ENCODE results near the gene CEACAM3. TPM values are rescaled to one million over a fixed set of nuclear protein-coding genes. Genes with fewer than 3 reads are reported as not detected.

The CEACAM3 gene
- total RNA-seq, 4 donors from 2014 or later = 0.82 to 2.2 (median 1.6) TPM; not detected in 1

DNA sequence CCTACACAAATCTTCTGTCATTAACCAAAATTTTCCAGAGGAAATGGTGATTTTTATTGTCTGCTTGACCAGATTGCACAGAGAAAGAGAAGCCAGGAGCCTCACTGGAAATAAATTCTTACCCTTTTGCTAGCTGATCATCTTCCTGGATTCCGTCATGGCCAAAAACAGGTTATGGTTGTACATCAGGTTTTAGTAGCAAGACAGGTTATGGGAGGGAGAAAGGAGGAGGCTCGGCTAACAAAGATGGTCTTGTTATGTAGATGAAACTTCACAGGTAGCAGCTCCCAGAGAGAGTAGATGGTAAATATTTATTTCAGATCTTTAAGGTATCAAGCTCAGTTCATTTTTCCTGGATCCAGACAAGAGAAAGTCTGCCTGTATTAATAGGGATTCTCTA is 19.7 kb upstream of the CEACAM3 start:
- Histone ChIP-seq H3K27ac (peak overlapping the region in 3 of 4 donors; percentile 80 to 85 (median 81)), H3K36me3 (no peaks in the 10 kb centered on the region), H3K9me3 (no peaks in the 10 kb centered on the region), H3K4me1 (peaks cover 0 to 44% (median 22%) of the 10 kb centered on the region in 4 donors), H3K27me3 (no peaks in the 10 kb centered on the region), H3K4me3 (no peak overlapping the region)
- intact Hi-C loops (cut with DNase I; ENCODE audit: low total_unique reads) (no loop called here), in situ Hi-C loops (cut with MboI; ENCODE audit: low pct_ligation_motif_present in 1 of 4, low pct_unique_long_range_greater_than_20kb in 1 of 4, low sequenced_read_pairs in 3 of 4) (no loop called here)
- TF ChIP-seq, protein P1, sequence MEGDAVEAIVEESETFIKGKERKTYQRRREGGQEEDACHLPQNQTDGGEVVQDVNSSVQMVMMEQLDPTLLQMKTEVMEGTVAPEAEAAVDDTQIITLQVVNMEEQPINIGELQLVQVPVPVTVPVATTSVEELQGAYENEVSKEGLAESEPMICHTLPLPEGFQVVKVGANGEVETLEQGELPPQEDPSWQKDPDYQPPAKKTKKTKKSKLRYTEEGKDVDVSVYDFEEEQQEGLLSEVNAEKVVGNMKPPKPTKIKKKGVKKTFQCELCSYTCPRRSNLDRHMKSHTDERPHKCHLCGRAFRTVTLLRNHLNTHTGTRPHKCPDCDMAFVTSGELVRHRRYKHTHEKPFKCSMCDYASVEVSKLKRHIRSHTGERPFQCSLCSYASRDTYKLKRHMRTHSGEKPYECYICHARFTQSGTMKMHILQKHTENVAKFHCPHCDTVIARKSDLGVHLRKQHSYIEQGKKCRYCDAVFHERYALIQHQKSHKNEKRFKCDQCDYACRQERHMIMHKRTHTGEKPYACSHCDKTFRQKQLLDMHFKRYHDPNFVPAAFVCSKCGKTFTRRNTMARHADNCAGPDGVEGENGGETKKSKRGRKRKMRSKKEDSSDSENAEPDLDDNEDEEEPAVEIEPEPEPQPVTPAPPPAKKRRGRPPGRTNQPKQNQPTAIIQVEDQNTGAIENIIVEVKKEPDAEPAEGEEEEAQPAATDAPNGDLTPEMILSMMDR (IDR thresholded peaks at IDR 0.05) = no peak
- TF ChIP-seq POLR2A (IDR thresholded peaks at IDR 0.05) = no peak
- WGBS, 2 donors (ENCODE audit: low coverage in 1 of 2) = 20 to 51% methylated on average over 1 to 2 of the region's 2 CpGs
- no peak for DNase-seq

DNA sequence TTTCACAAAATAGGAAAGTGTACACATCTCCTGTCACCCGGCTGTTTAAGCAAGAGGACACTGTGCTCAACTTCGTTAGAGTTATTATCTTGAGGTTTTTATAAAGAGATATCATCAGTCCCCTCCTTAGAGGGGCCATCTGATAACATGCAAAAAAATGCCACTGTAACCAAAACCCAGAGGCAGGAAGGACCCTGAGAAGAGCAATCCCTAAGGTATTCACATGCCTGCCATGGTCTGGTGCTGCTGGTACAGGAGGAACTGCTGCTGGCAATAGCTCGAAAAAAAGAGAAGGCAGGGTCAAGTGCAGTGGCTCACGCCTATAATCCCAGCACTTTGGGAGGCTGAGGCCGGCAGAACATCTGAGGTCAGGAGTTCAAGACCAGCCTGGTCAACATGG is 12.8 kb upstream of the CEACAM3 start:
- Histone ChIP-seq H3K9me3 (no peaks in the 10 kb centered on the region), H3K4me1 (peaks cover 6 to 20% (median 14%) of the 10 kb centered on the region in 4 donors), H3K27ac (peak overlapping the region; percentile 35 to 66 (median 61)), H3K4me3 (no peak overlapping the region), H3K36me3 (no peaks in the 10 kb centered on the region), H3K27me3 (peaks cover 22% of the 10 kb centered on the region)
- no peak for DNase-seq
- 49 to 50% methylated on average over 5 of the region's 5 CpGs for WGBS, 2 donors (ENCODE audit: low coverage in 1 of 2)
- intact Hi-C loops (cut with DNase I; ENCODE audit: low total_unique reads) (no loop called here), in situ Hi-C loops (cut with MboI; ENCODE audit: low pct_ligation_motif_present in 1 of 4, low pct_unique_long_range_greater_than_20kb in 1 of 4, low sequenced_read_pairs in 3 of 4) (no loop called here)
- TF ChIP-seq EP300 (IDR thresholded peaks at IDR 0.05; ENCODE audit: low read depth) (no peak), POLR2A (IDR thresholded peaks at IDR 0.05) (no peak), POLR2AphosphoS5 (IDR thresholded peaks at IDR 0.05) (no peak)
- TF ChIP-seq, protein P1 (IDR thresholded peaks at IDR 0.05) = no peak

DNA sequence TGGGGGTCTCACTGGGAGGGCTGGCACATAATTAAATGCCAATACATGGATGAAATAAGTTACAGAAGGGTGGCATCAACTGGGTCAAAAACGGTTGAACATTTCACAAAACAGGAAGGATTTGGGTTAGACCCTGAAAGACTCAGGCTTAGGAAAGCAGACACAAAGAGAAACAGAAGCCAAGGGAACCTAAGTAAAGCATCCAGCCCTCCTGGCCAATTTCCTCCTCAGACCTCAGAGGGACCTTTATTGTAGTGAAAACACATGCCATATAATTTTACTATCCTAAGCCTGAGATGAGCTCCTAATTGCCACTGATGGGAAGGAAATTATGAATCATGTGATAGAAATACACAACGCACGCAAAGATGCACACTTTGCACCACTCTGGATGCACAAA is 12.1 kb upstream of the CEACAM3 start:
- H3K4me3 ChIP-seq = no peak overlapping the region
- peaks cover 6 to 20% (median 14%) of the 10 kb centered on the region in 4 donors for H3K4me1 ChIP-seq
- peak overlapping the region; percentile 35 to 66 (median 61) for H3K27ac ChIP-seq
- DNase-seq = peak; percentile 27
- H3K27me3 ChIP-seq = peaks cover 22% of the 10 kb centered on the region
- in situ Hi-C loops (cut with MboI; ENCODE audit: low pct_ligation_motif_present in 1 of 4, low pct_unique_long_range_greater_than_20kb in 1 of 4, low sequenced_read_pairs in 3 of 4) (no loop called here), intact Hi-C loops (cut with DNase I; ENCODE audit: low total_unique reads) (no loop called here)
- no peaks in the 10 kb centered on the region for H3K9me3 ChIP-seq
- TF ChIP-seq EP300 (IDR thresholded peaks at IDR 0.05; ENCODE audit: low read depth) (no peak), POLR2AphosphoS5 (IDR thresholded peaks at IDR 0.05) (peak in 1 of 3 donors; percentile 33)
- 21 to 27% methylated on average over 3 of the region's 3 CpGs for WGBS, 2 donors (ENCODE audit: low coverage in 1 of 2)
- H3K36me3 ChIP-seq = no peaks in the 10 kb centered on the region

DNA sequence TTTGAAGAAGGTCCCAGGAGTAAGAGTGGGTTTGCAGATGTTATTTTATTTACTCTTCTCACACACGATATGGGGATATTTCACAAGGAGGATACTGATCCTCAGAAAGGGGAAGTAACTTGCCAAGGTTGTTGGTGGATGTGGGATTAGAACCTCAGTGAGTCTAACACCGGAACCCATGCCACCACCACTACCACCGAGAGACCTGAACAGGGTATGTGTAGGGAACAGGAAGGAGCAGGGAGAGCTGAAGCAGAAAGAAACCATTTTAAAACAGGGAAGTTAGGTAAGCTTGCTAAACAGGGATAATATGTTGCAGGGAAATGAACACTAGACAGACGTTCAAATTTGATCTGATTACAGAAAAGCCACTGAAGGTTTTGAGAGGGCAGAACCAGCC is 11.6 kb upstream of the CEACAM3 start:
- peaks cover 6 to 20% (median 14%) of the 10 kb centered on the region in 4 donors for H3K4me1 ChIP-seq
- TF ChIP-seq POLR2A (IDR thresholded peaks at IDR 0.05) (no peak), POLR2AphosphoS5 (IDR thresholded peaks at IDR 0.05) (no peak), EP300 (IDR thresholded peaks at IDR 0.05; ENCODE audit: low read depth) (no peak)
- TF ChIP-seq, protein P1 (IDR thresholded peaks at IDR 0.05) = no peak
- no peak for DNase-seq
- in situ Hi-C loops (cut with MboI; ENCODE audit: low pct_ligation_motif_present in 1 of 4, low pct_unique_long_range_greater_than_20kb in 1 of 4, low sequenced_read_pairs in 3 of 4) = no loop called here
- no peaks in the 10 kb centered on the region for H3K9me3 ChIP-seq
- no peaks in the 10 kb centered on the region for H3K36me3 ChIP-seq
- H3K27ac ChIP-seq = peak overlapping the region; percentile 35 to 66 (median 58)
- H3K27me3 ChIP-seq = peaks cover 22% of the 10 kb centered on the region
- intact Hi-C loops (cut with DNase I; ENCODE audit: low total_unique reads) = no loop called here
- H3K4me3 ChIP-seq = no peak overlapping the region
- WGBS, 2 donors (ENCODE audit: low coverage in 1 of 2) = 31 to 40% methylated on average over 2 to 4 of the region's 4 CpGs

DNA sequence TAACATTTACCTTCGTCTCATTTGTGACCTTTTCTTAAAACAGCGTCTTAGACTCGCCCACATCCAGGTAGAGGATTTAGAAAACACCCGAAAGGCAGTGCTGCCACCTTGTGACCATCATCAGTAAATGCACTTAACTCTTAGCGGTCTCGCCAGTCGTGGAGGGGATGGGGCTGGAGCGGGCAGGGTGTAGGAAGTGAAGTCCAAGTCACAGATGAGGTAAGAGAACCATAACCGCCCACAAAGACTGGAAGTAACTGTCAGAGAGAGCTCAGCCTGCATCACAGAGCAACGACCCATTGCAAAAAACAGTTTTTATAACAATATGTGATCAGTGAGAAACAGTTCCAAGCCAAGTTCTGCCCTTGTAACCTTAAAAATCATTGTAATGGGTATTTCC is 10.7 kb upstream of the CEACAM3 start:
- in situ Hi-C loops (cut with MboI; ENCODE audit: low pct_ligation_motif_present in 1 of 4, low pct_unique_long_range_greater_than_20kb in 1 of 4, low sequenced_read_pairs in 3 of 4) = no loop called here
- TF ChIP-seq EP300 (IDR thresholded peaks at IDR 0.05; ENCODE audit: low read depth) (no peak), POLR2AphosphoS5 (IDR thresholded peaks at IDR 0.05) (no peak), POLR2A (IDR thresholded peaks at IDR 0.05) (no peak)
- TF ChIP-seq, protein P1 (IDR thresholded peaks at IDR 0.05) = peak; percentile 70 to 87 (median 77)
- 0 to 2% methylated on average over 8 to 10 of the region's 10 CpGs for WGBS, 2 donors (ENCODE audit: low coverage in 1 of 2)
- Histone ChIP-seq H3K36me3 (no peaks in the 10 kb centered on the region), H3K9me3 (no peaks in the 10 kb centered on the region), H3K27me3 (peaks cover 22% of the 10 kb centered on the region), H3K27ac (peak overlapping the region in 2 of 4 donors; percentile 51 to 66), H3K4me1 (peaks cover 6 to 20% (median 14%) of the 10 kb centered on the region in 4 donors), H3K4me3 (no peak overlapping the region)
- intact Hi-C loops (cut with DNase I; ENCODE audit: low total_unique reads) = no loop called here
- peak; percentile 80 for DNase-seq

Measured in transverse colon (tissue), 4 donors.